ENCODE results near the gene TMEM170A. TPM values are rescaled to one million over a fixed set of nuclear protein-coding genes. Genes with fewer than 3 reads are reported as not detected.

The TMEM170A gene
- total RNA-seq, 1 experiment from 2014 or later: 46.8 TPM

GRCh38 chr16:75461575-75461974, 2.9 kb downstream of the TMEM170A start:
- Histone ChIP-seq H3K79me2 (ENCODE audit: insufficient read depth, low read length) (peaks cover 25% of the 10 kb centered on the region; the same call in 1 of the 2 replicates), H3K27me3 (ENCODE audit: insufficient read depth, low read length) (no peaks in the 10 kb centered on the region), H4K20me1 (ENCODE audit: control insufficient read depth, insufficient read depth, insufficient read length) (no peaks in the 10 kb centered on the region), H2BK20ac (ENCODE audit: low read depth, low read length, poor library complexity, severe bottlenecking) (no peak overlapping the region), H4K5ac (ENCODE audit: insufficient read length, low read depth, low read length) (no peak overlapping the region), H3K79me1 (ENCODE audit: insufficient read depth, low read depth, low read length, poor library complexity, severe bottlenecking) (no peaks in the 10 kb centered on the region), H3K9ac (ENCODE audit: extremely low read depth, insufficient read length, low read length) (no peak overlapping the region), H3K56ac (ENCODE audit: insufficient read length, low read depth, low read length) (no peak overlapping the region), H2AFZ (ENCODE audit: low read length) (no peak overlapping the region), H2BK12ac (ENCODE audit: insufficient read length, low read depth, low read length) (no peak overlapping the region), H3K23me2 (ENCODE audit: insufficient read length, low read depth, low read length, poor library complexity, severe bottlenecking) (peaks cover 3% of the 10 kb centered on the region), H3K14ac (ENCODE audit: insufficient read depth, low read length) (no peak overlapping the region), H2BK120ac (ENCODE audit: low read depth, low read length, poor library complexity, severe bottlenecking) (no peak overlapping the region), H3K27ac (ENCODE audit: insufficient read length, low read depth, low read length) (no peak overlapping the region), H3K18ac (ENCODE audit: insufficient read length, low read depth, low read length) (no peak overlapping the region), H3K4ac (ENCODE audit: low read depth, low read length) (no peak overlapping the region), H3K4me2 (ENCODE audit: insufficient read depth, insufficient read length, low read length) (no peak overlapping the region), H2AK5ac (ENCODE audit: insufficient read length, low read length) (no peak overlapping the region), H3K9me3 (ENCODE audit: control insufficient read depth, low read depth, low read length) (no peaks in the 10 kb centered on the region), H4K91ac (ENCODE audit: insufficient read length, low read depth, low read length) (no peak overlapping the region), H4K8ac (replicated peaks; ENCODE audit: insufficient read length, low read depth, low read length) (no peak overlapping the region), H2BK15ac (ENCODE audit: low read depth, low read length) (no peak overlapping the region), H2BK5ac (ENCODE audit: insufficient read length, low read length) (no peak overlapping the region), H3K23ac (ENCODE audit: insufficient read length, low read depth, low read length) (no peak overlapping the region), H3K4me1 (ENCODE audit: insufficient read depth, low read length) (no peaks in the 10 kb centered on the region; the same call in 1 of the 2 replicates), H3T11ph (ENCODE audit: low read length) (no peak overlapping the region)
- Mint-ChIP-seq H3K4me1 (peaks cover 46 to 60% of the 10 kb centered on the region in 2 experiments), H3K27ac (no peak overlapping the region), H3K4me3 (peak overlapping the region in 1 of 2 experiments; percentile 27; a peak in 1 of 5 replicates), H3K27me3 (ENCODE audit: low read depth) (peaks cover 2% of the 10 kb centered on the region), H3K36me3 (ENCODE audit: insufficient read depth in 1 of 3, low read depth in 3 of 3) (peaks cover 4 to 17% (median 11%) of the 10 kb centered on the region in 3 experiments), H3K9me3 (no peaks in the 10 kb centered on the region)
- no peak for DNase-seq
- no CpG with 5 or more reads among the region's 2 CpGs for WGBS (ENCODE audit: extremely low coverage, insufficient read length, low lambda C conversion rate)
- TF ChIP-seq CTCF (conservative IDR thresholded peaks at IDR 0.05): no peak

Data from H9 (cell line).